H9 (cell line): Measurements from ENCODE around the gene TRIM32. TPM values are rescaled to one million over a fixed set of nuclear protein-coding genes. Genes with fewer than 3 reads are reported as not detected.

Source experiments
- DNase-seq: peaks from one replicate; pipeline ENCODE4 v3.0.0-alpha.2; 2017
- H2AFZ ChIP-seq: one replicate; pipeline ENCODE4 v1.6.1; 2013; ENCODE audit warnings: mild to moderate bottlenecking, low read length, control low read depth, moderate library complexity
- H2AK5ac ChIP-seq: 2 replicates; pipeline ENCODE4 v1.6.1; 2013; ENCODE audit warnings: low read length, control low read depth, mixed read lengths; ENCODE audit not compliant: insufficient read length
- H2BK120ac ChIP-seq: one replicate; pipeline ENCODE4 v1.6.1; 2013; ENCODE audit warnings: low read depth, mild to moderate bottlenecking, low read length, control low read depth, inconsistent platforms; ENCODE audit not compliant: poor library complexity, severe bottlenecking
- H2BK12ac ChIP-seq: 2 replicates; pipeline ENCODE4 v1.6.1; 2013; ENCODE audit warnings: low read length, control low read depth, mixed read lengths, low read depth; ENCODE audit not compliant: insufficient read length
- H2BK15ac ChIP-seq: 2 replicates; pipeline ENCODE4 v1.6.1; 2013; ENCODE audit warnings: low read depth, low read length, control low read depth
- H2BK20ac ChIP-seq: one replicate; pipeline ENCODE4 v1.6.1; 2013; ENCODE audit warnings: low read depth, mild to moderate bottlenecking, low read length, control low read depth, inconsistent platforms; ENCODE audit not compliant: poor library complexity, severe bottlenecking
- H2BK5ac ChIP-seq: 2 replicates; pipeline ENCODE4 v1.6.1; 2013; ENCODE audit warnings: low read length, control low read depth, mixed read lengths; ENCODE audit not compliant: insufficient read length
- H3K14ac ChIP-seq: 2 replicates; pipeline ENCODE4 v1.6.1; 2013; ENCODE audit warnings: low read length, control low read depth; ENCODE audit not compliant: insufficient read depth
- H3K18ac ChIP-seq: 2 replicates; pipeline ENCODE4 v1.6.1; 2013; ENCODE audit warnings: low read depth, mild to moderate bottlenecking, mixed read lengths, low read length, control low read depth; ENCODE audit not compliant: insufficient read length
- H3K23ac ChIP-seq: 2 replicates; pipeline ENCODE4 v1.6.1; 2013; ENCODE audit warnings: low read length, control low read depth, mixed read lengths, low read depth; ENCODE audit not compliant: insufficient read length
- H3K23me2 ChIP-seq: 2 replicates; pipeline ENCODE4 v1.6.1; 2013; ENCODE audit warnings: low read depth, mild to moderate bottlenecking, mixed read lengths, low read length, control low read depth; ENCODE audit not compliant: insufficient read length, poor library complexity, severe bottlenecking
- H3K27ac ChIP-seq: 2 replicates; pipeline ENCODE4 v1.5.1; 2013; ENCODE audit warnings: low read length, control low read depth, mixed read lengths, low read depth; ENCODE audit not compliant: insufficient read length
- H3K27me3 ChIP-seq: 2 replicates; pipeline ENCODE4 v1.6.1; 2013; ENCODE audit warnings: low read length, control low read depth, inconsistent platforms; ENCODE audit not compliant: insufficient read depth
- H3K4ac ChIP-seq: 2 replicates; pipeline ENCODE4 v1.6.1; 2013; ENCODE audit warnings: low read depth, mild to moderate bottlenecking, control low read depth, inconsistent platforms, low read length, moderate library complexity
- H3K4me1 ChIP-seq: 2 replicates; pipeline ENCODE4 v1.6.1; 2013; ENCODE audit warnings: low read length, control low read depth, inconsistent platforms; ENCODE audit not compliant: insufficient read depth
- H3K4me2 ChIP-seq: 2 replicates; pipeline ENCODE4 v1.6.1; 2013; ENCODE audit warnings: low read length, control low read depth, mixed read lengths; ENCODE audit not compliant: insufficient read length, insufficient read depth
- H3K56ac ChIP-seq: 2 replicates; pipeline ENCODE4 v1.6.1; 2013; ENCODE audit warnings: low read depth, mild to moderate bottlenecking, mixed read lengths, low read length, control low read depth; ENCODE audit not compliant: insufficient read length
- H3K79me1 ChIP-seq: 2 replicates; pipeline ENCODE4 v1.6.1; 2013; ENCODE audit warnings: low read depth, mild to moderate bottlenecking, moderate library complexity, low read length, control low read depth, inconsistent platforms; ENCODE audit not compliant: insufficient read depth, poor library complexity, severe bottlenecking
- H3K79me2 ChIP-seq: 2 replicates; pipeline ENCODE4 v1.6.1; 2013; ENCODE audit warnings: low read length, control low read depth, inconsistent platforms; ENCODE audit not compliant: insufficient read depth
- H3K9ac ChIP-seq: 2 replicates; pipeline ENCODE4 v1.6.1; 2013; ENCODE audit warnings: low read length, control low read depth, mixed read lengths; ENCODE audit not compliant: insufficient read length; ENCODE audit errors: extremely low read depth
- H3K9me3 ChIP-seq: one replicate; pipeline ENCODE4 v1.6.1; 2013; ENCODE audit warnings: low read depth, low read length, inconsistent platforms; ENCODE audit not compliant: control insufficient read depth
- H3T11ph ChIP-seq: one replicate; pipeline ENCODE4 v1.6.1; 2013; ENCODE audit warnings: mild to moderate bottlenecking, low read length, control low read depth, inconsistent platforms
- H4K20me1 ChIP-seq: one replicate; pipeline ENCODE4 v1.6.1; 2013; ENCODE audit not compliant: control insufficient read depth, insufficient read length, insufficient read depth
- H4K5ac ChIP-seq: 2 replicates; pipeline ENCODE4 v1.6.1; 2013; ENCODE audit warnings: low read depth, mild to moderate bottlenecking, mixed read lengths, low read length, control low read depth; ENCODE audit not compliant: insufficient read length
- H4K8ac ChIP-seq: replicated peaks from 2 replicates; pipeline ENCODE4 v1.6.1; 2013; ENCODE audit warnings: low read length, control low read depth, mixed read lengths, low read depth; ENCODE audit not compliant: insufficient read length
- H4K91ac ChIP-seq: 2 replicates; pipeline ENCODE4 v1.6.1; 2013; ENCODE audit warnings: low read depth, mild to moderate bottlenecking, moderate library complexity, mixed read lengths, low read length, control low read depth; ENCODE audit not compliant: insufficient read length
- H3K27ac Mint-ChIP-seq, 3 experiments: 2 replicates in 2 of 3; 3 replicates in 1 of 3; pipeline ENCODE4 v1.8.0; 2020 to 2021; ENCODE audit warnings: mixed read lengths in 3 of 3, mild to moderate bottlenecking in 1 of 3, moderate library complexity in 1 of 3
- H3K27me3 Mint-ChIP-seq: 2 replicates; pipeline ENCODE4 v1.8.0; 2021; ENCODE audit warnings: low read depth, mild to moderate bottlenecking, moderate library complexity, mixed read lengths
- H3K36me3 Mint-ChIP-seq, 3 experiments: 2 replicates in 2 of 3; 3 replicates in 1 of 3; pipeline ENCODE4 v1.8.0; 2020 to 2021; ENCODE audit warnings: low read depth in 3 of 3, mixed read lengths in 3 of 3; ENCODE audit not compliant: insufficient read depth in 1 of 3
- H3K4me1 Mint-ChIP-seq, 2 experiments: 2 replicates each; pipeline ENCODE4 v1.8.0; 2020; ENCODE audit warnings: mixed read lengths in 2 of 2
- H3K4me3 Mint-ChIP-seq, 2 experiments: 2 replicates in 1 of 2; 3 replicates in 1 of 2; pipeline ENCODE4 v1.8.0; 2020 to 2021; ENCODE audit warnings: mild to moderate bottlenecking in 2 of 2, mixed read lengths in 2 of 2, moderate library complexity in 1 of 2
- H3K9me3 Mint-ChIP-seq, 2 experiments: 2 replicates in 1 of 2; 3 replicates in 1 of 2; pipeline ENCODE4 v1.8.0; 2020; ENCODE audit warnings: mild to moderate bottlenecking in 2 of 2, mixed read lengths in 2 of 2, moderate library complexity in 1 of 2
- WGBS: extraction: QIAGEN DNeasy Blood & Tissue Kit; methylation state at CpG from one replicate; pipeline ENCODE4 v1.1.7; 2013; ENCODE audit warnings: missing lambda C conversion rate, low lambda C conversion rate, mixed read lengths; ENCODE audit not compliant: insufficient read length; ENCODE audit errors: extremely low coverage; 5-methylcytosine and 5-hydroxymethylcytosine counted together
- total RNA-seq: library from RNA; stranded (reverse); gene quantifications from 2 replicates; pipeline ENCODE4 v1.2.1, GENCODE V29; 2021
- TF ChIP-seq, protein P1 (sequence below): fragments of 200-600 bp; sonication (generic); conservative IDR thresholded peaks from 3 replicates; pipeline ENCODE4 v1.8.0; 2021; ENCODE audit warnings: antibody characterized with exemption, mild to moderate bottlenecking

The TRIM32 gene
- total RNA-seq, 1 experiment from 2014 or later = 12.9 TPM

DNA sequence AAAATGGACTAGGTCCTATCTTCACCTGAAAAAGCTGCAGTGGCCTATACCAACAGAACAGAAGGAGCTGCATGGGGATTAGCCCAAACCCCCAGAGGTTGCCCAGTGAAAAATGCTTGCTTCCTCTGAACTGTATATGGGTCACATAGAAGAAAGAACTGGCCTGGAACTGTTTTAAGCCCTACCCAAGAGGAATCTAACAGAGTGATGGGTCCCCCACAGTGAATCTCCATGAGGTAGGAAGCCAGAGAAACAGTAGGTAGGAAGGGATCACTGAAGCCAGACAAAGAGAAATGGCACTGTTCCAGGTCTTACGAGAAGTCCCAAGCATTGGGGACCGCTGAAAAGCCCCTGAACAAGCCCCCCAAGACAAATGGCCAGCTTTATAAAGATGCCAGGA lies 28.8 kb upstream of the TRIM32 start:
- DNase-seq = no peak
- Histone ChIP-seq H3K4me1 (no peaks in the 10 kb centered on the region), H2BK20ac (no peak overlapping the region), H4K8ac (no peak overlapping the region), H3K14ac (no peak overlapping the region), H3K79me2 (no peaks in the 10 kb centered on the region), H2BK12ac (no peak overlapping the region), H2BK15ac (no peak overlapping the region), H3K79me1 (no peaks in the 10 kb centered on the region), H4K20me1 (no peaks in the 10 kb centered on the region), H2BK120ac (no peak overlapping the region), H3K4me2 (no peak overlapping the region), H3K27me3 (no peaks in the 10 kb centered on the region), H3T11ph (no peak overlapping the region), H3K4ac (no peak overlapping the region), H4K91ac (no peak overlapping the region), H3K27ac (no peak overlapping the region), H2BK5ac (no peak overlapping the region), H3K18ac (no peak overlapping the region), H3K23me2 (no peaks in the 10 kb centered on the region), H3K23ac (no peak overlapping the region), H3K9me3 (no peaks in the 10 kb centered on the region), H2AFZ (no peak overlapping the region), H2AK5ac (no peak overlapping the region), H4K5ac (no peak overlapping the region), H3K56ac (no peak overlapping the region), H3K9ac (no peak overlapping the region)
- TF ChIP-seq, protein P1, sequence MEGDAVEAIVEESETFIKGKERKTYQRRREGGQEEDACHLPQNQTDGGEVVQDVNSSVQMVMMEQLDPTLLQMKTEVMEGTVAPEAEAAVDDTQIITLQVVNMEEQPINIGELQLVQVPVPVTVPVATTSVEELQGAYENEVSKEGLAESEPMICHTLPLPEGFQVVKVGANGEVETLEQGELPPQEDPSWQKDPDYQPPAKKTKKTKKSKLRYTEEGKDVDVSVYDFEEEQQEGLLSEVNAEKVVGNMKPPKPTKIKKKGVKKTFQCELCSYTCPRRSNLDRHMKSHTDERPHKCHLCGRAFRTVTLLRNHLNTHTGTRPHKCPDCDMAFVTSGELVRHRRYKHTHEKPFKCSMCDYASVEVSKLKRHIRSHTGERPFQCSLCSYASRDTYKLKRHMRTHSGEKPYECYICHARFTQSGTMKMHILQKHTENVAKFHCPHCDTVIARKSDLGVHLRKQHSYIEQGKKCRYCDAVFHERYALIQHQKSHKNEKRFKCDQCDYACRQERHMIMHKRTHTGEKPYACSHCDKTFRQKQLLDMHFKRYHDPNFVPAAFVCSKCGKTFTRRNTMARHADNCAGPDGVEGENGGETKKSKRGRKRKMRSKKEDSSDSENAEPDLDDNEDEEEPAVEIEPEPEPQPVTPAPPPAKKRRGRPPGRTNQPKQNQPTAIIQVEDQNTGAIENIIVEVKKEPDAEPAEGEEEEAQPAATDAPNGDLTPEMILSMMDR = no peak
- Mint-ChIP-seq H3K27ac (no peak overlapping the region; a peak in 4 of 7 replicates), H3K27me3 (no peaks in the 10 kb centered on the region; the same call in 1 of the 2 replicates), H3K9me3 (no peaks in the 10 kb centered on the region), H3K4me3 (no peak overlapping the region; a peak in 1 of 5 replicates), H3K36me3 (no peaks in the 10 kb centered on the region), H3K4me1 (peaks cover 5 to 6% of the 10 kb centered on the region in 2 experiments)
- no CpG with 5 or more reads among the region's 2 CpGs for WGBS
